ENCODE data around the gene PPM1H. TPM values are rescaled to one million over a fixed set of nuclear protein-coding genes. Genes with fewer than 3 reads are reported as not detected.

The PPM1H gene
- total RNA-seq, 2 donors from 2014 or later: 46.4 to 74.4 TPM

GRCh38 chr12:62781136-62781880 lies 153.6 kb downstream of the PPM1H start:
- Mint-ChIP-seq H3K36me3 (ENCODE audit: low read depth) (peaks cover 5% of the 10 kb centered on the region), H3K27ac (no peak overlapping the region), H3K9me3 (no peaks in the 10 kb centered on the region), H3K27me3 (ENCODE audit: insufficient read depth) (no peaks in the 10 kb centered on the region), H3K4me1 (peaks cover 37% of the 10 kb centered on the region), H3K4me3 (no peak overlapping the region)
- no peaks in the 10 kb centered on the region for H3K36me3 ChIP-seq (ENCODE audit: control insufficient read depth, insufficient read depth, low read length)
- no peak overlapping the region for H3K9ac ChIP-seq (ENCODE audit: extremely low read depth, low read length, poor library complexity, severe bottlenecking)
- H3K4me1 ChIP-seq (ENCODE audit: control insufficient read depth, insufficient read depth, low read length): no peaks in the 10 kb centered on the region
- TF ChIP-seq, protein P1, sequence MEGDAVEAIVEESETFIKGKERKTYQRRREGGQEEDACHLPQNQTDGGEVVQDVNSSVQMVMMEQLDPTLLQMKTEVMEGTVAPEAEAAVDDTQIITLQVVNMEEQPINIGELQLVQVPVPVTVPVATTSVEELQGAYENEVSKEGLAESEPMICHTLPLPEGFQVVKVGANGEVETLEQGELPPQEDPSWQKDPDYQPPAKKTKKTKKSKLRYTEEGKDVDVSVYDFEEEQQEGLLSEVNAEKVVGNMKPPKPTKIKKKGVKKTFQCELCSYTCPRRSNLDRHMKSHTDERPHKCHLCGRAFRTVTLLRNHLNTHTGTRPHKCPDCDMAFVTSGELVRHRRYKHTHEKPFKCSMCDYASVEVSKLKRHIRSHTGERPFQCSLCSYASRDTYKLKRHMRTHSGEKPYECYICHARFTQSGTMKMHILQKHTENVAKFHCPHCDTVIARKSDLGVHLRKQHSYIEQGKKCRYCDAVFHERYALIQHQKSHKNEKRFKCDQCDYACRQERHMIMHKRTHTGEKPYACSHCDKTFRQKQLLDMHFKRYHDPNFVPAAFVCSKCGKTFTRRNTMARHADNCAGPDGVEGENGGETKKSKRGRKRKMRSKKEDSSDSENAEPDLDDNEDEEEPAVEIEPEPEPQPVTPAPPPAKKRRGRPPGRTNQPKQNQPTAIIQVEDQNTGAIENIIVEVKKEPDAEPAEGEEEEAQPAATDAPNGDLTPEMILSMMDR (conservative IDR thresholded peaks at IDR 0.05): no peak
- H3K27me3 ChIP-seq (ENCODE audit: control insufficient read depth, insufficient read depth, low read length, poor library complexity, severe bottlenecking): no peaks in the 10 kb centered on the region
- H3K27ac ChIP-seq (ENCODE audit: low read depth, low read length): no peak overlapping the region
- H3K4me3 ChIP-seq (ENCODE audit: low read length): no peak overlapping the region
- 92 to 93% methylated on average over 6 to 9 of the region's 9 CpGs for WGBS, 2 experiments (ENCODE audit: insufficient coverage in 1 of 2, insufficient read length in 1 of 2)
- no peaks in the 10 kb centered on the region for H3K9me3 ChIP-seq (ENCODE audit: control insufficient read depth, low read length)
- DNase-seq: peak; percentile 61

DNA sequence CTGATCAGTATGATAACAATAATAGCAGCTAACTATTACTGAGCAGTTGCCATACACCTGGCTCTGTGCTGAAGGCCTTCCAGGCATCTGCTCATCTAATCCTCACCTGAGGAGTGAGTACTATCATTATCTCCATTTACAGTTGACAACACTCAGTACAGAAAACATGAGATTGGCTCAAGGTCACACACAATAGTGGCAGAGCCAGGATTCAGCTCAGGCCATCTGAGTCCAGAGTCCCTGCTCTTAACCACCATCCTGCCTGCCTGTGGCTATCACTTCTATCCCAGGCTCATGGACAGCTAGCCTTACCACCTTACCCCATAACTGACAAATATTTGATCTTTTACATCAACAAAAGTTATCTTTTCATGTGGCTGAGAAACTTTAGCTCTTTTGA lies 155.5 kb downstream of the PPM1H start:
- Mint-ChIP-seq H3K36me3 (ENCODE audit: low read depth) (no peaks in the 10 kb centered on the region), H3K4me3 (no peak overlapping the region), H3K4me1 (peaks cover 27% of the 10 kb centered on the region), H3K9me3 (no peaks in the 10 kb centered on the region), H3K27ac (peak overlapping the region; percentile 14), H3K27me3 (ENCODE audit: insufficient read depth) (no peaks in the 10 kb centered on the region)
- Histone ChIP-seq H3K4me1 (ENCODE audit: control insufficient read depth, insufficient read depth, low read length) (no peaks in the 10 kb centered on the region), H3K27ac (ENCODE audit: low read depth, low read length) (no peak overlapping the region), H3K9me3 (ENCODE audit: control insufficient read depth, low read length) (no peaks in the 10 kb centered on the region), H3K27me3 (ENCODE audit: control insufficient read depth, insufficient read depth, low read length, poor library complexity, severe bottlenecking) (no peaks in the 10 kb centered on the region), H3K36me3 (ENCODE audit: control insufficient read depth, insufficient read depth, low read length) (no peaks in the 10 kb centered on the region), H3K4me3 (ENCODE audit: low read length) (no peak overlapping the region), H3K9ac (ENCODE audit: extremely low read depth, low read length, poor library complexity, severe bottlenecking) (no peak overlapping the region)
- TF ChIP-seq, protein P1 (conservative IDR thresholded peaks at IDR 0.05): no peak
- DNase-seq: no peak

- H3K27me3 Mint-ChIP-seq (ENCODE audit: insufficient read depth): no peaks in the 10 kb centered on the region
- no peaks in the 10 kb centered on the region for H3K27me3 ChIP-seq (ENCODE audit: control insufficient read depth, insufficient read depth, low read length, poor library complexity, severe bottlenecking)
- H3K4me3 ChIP-seq (ENCODE audit: low read length): no peak overlapping the region
- H3K36me3 ChIP-seq (ENCODE audit: control insufficient read depth, insufficient read depth, low read length): no peaks in the 10 kb centered on the region
- TF ChIP-seq, protein P1 (conservative IDR thresholded peaks at IDR 0.05): no peak
- no peaks in the 10 kb centered on the region for H3K9me3 Mint-ChIP-seq
- DNase-seq: no peak
- no peak overlapping the region for H3K4me3 Mint-ChIP-seq
- no peaks in the 10 kb centered on the region for H3K36me3 Mint-ChIP-seq (ENCODE audit: low read depth)
- WGBS, 2 experiments (ENCODE audit: insufficient coverage in 1 of 2, insufficient read length in 1 of 2): 74 to 91% methylated on average over 3 of the region's 3 CpGs
- H3K9ac ChIP-seq (ENCODE audit: extremely low read depth, low read length, poor library complexity, severe bottlenecking): no peak overlapping the region
- H3K27ac Mint-ChIP-seq: no peak overlapping the region
- H3K4me1 Mint-ChIP-seq: peaks cover 19% of the 10 kb centered on the region
- H3K4me1 ChIP-seq (ENCODE audit: control insufficient read depth, insufficient read depth, low read length): no peaks in the 10 kb centered on the region
- no peak overlapping the region for H3K27ac ChIP-seq (ENCODE audit: low read depth, low read length)
- no peaks in the 10 kb centered on the region for H3K9me3 ChIP-seq (ENCODE audit: control insufficient read depth, low read length)
Observed at GRCh38 chr12:62778187-62778586, 156.8 kb downstream of the PPM1H start.

Measured in endodermal cell (in vitro differentiated cells).